Mesothelial cell of epicardium (in vitro differentiated cells): ENCODE results near the gene STAP2. TPM values are rescaled to one million over a fixed set of nuclear protein-coding genes. Genes with fewer than 3 reads are reported as not detected.
"Not testable (repeated sequence)": the region's sequence is repeated elsewhere in the genome, so short reads cannot be mapped to it uniquely, and the experiment has no call there.

ENCODE experiments used
- DNase-seq, 2 experiments: peaks; one replicate each; pipeline ENCODE4 v3.0.0; 2021; ENCODE audit warnings: low spot score in 2 of 2; ENCODE audit not compliant: unreplicated experiment in 2 of 2
- H3K27ac Mint-ChIP-seq: 2 replicates; pipeline ENCODE4 v1.8.0; 2021; ENCODE audit warnings: mixed read lengths
- H3K27me3 Mint-ChIP-seq: 2 replicates; pipeline ENCODE4 v1.8.0; 2021; ENCODE audit warnings: low read depth, mixed read lengths
- H3K36me3 Mint-ChIP-seq: 2 replicates; pipeline ENCODE4 v1.8.0; 2021; ENCODE audit warnings: mixed read lengths
- H3K4me1 Mint-ChIP-seq: 2 replicates; pipeline ENCODE4 v1.8.0; 2021; ENCODE audit warnings: mixed read lengths
- H3K4me3 Mint-ChIP-seq: 2 replicates; pipeline ENCODE4 v1.8.0; 2021; ENCODE audit warnings: mild to moderate bottlenecking, moderate library complexity, mixed read lengths
- H3K9me3 Mint-ChIP-seq: 2 replicates; pipeline ENCODE4 v1.8.0; 2021; ENCODE audit warnings: mixed read lengths
- CTCF ChIP-seq: fragments of 200-600 bp; sonication (generic); IDR thresholded peaks from one replicate; pipeline ENCODE4 v1.5.0; 2021; ENCODE audit warnings: antibody characterized with exemption; ENCODE audit not compliant: unreplicated experiment
- total RNA-seq: library from RNA; stranded (reverse); gene quantifications from 3 replicates; pipeline ENCODE4 v1.2.1, GENCODE V29; 2021

Gene STAP2
- total RNA-seq, 1 donor from 2014 or later: 74.0 TPM

GRCh38 chr19:4342314-4342614 is 3.6 kb upstream of the STAP2 start:
- no peak for TF ChIP-seq CTCF
- Mint-ChIP-seq H3K27ac (peak overlapping the region; percentile 99), H3K36me3 (peaks cover 6% of the 10 kb centered on the region), H3K4me3 (peak overlapping the region; percentile 86), H3K9me3 (no peaks in the 10 kb centered on the region), H3K27me3 (peaks cover 2% of the 10 kb centered on the region), H3K4me1 (peaks cover 22% of the 10 kb centered on the region)
- DNase-seq: no peak

DNA sequence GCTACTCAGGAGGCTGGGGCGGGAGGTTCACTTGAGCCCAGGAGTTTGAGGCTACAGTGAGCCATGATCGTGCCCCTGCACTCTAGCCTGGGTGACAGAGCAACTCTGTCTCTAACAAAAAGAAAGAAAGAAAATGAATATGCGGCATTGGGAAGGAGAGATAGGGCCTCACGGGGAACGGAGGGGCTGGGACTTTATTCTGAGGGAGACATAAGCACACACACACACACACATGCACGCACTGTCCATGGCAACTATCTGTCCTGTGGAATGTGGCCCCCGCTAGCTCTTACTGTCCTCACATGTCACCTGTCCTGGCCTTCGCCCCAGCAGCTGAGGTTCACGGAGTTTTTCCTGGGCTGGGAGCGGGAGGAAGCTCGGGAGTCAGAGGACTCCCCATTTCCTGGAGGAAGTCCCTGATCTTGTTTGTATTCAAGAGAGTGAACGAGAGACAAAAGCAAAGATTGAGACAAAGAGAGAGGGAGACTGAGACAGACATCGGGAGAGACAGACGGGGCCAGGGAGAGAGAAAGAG is 654 bp downstream of the STAP2 start:
- peak overlapping the region; percentile 98 for H3K27ac Mint-ChIP-seq
- no peak for TF ChIP-seq CTCF
- peak overlapping the region; percentile 83 for H3K4me3 Mint-ChIP-seq
- peaks cover 2% of the 10 kb centered on the region for H3K27me3 Mint-ChIP-seq
- H3K9me3 Mint-ChIP-seq: no peaks in the 10 kb centered on the region
- DNase-seq: no peak
- H3K4me1 Mint-ChIP-seq: peaks cover 20% of the 10 kb centered on the region
- H3K36me3 Mint-ChIP-seq: peaks cover 12% of the 10 kb centered on the region

DNA sequence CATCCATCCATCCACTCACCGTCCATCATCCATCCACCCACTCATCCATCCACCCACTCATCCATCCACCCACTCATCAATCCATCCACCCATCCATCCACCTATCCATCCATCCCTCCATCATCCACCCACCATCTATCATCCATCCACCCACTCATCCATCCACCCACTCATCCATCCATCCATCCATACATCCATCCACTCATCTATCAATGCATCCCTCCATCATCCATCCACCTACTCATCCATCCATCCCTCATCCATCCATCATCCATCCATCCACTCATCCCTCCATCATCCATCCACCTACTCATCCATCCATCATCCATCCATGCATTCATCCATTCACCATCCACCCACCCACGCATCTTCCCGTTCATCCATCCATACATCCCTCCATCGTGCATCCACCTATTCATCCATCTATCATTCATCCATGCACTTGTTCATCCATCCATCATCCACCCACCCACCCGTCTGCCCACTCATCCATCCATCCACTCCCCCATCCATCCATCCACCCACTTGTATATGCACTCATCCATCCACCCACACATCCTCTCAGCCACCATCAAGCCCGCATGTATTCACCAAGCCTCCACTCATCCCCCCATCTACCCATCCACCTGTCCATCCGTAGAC is 3.6 kb downstream of the STAP2 start:
- H3K4me1 Mint-ChIP-seq: peaks cover 14% of the 10 kb centered on the region
- DNase-seq: no peak
- no peak for TF ChIP-seq CTCF
- peaks cover 14% of the 10 kb centered on the region for H3K36me3 Mint-ChIP-seq
- H3K27ac Mint-ChIP-seq: no peak overlapping the region
- no peak overlapping the region for H3K4me3 Mint-ChIP-seq
- no peaks in the 10 kb centered on the region for H3K27me3 Mint-ChIP-seq
- H3K9me3 Mint-ChIP-seq: no peaks in the 10 kb centered on the region

DNA sequence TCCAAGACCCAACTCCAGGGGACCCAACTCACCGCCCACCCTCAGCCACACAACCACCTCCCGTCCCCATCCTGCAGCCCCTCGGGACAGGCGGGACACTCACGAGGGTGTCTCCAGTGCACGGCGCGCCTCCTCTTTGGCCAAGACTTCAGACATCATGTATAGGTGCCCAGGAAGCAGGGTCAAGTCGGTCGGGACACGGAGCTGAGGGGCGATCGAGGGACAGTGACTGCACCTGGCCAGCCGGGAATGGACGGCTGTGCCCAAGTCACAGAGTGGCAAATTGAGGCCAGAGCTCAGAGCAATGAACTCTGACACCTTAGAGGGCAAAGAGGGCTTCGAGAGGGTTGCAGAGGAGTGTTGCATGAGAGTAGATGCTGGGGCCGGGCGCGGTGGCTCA is 8.8 kb downstream of the STAP2 start:
- Mint-ChIP-seq H3K36me3 (peaks cover 11% of the 10 kb centered on the region), H3K27ac (no peak overlapping the region), H3K4me3 (no peak overlapping the region), H3K4me1 (peaks cover 18% of the 10 kb centered on the region), H3K27me3 (peaks cover 8% of the 10 kb centered on the region), H3K9me3 (no peaks in the 10 kb centered on the region)
- no peak for TF ChIP-seq CTCF
- DNase-seq: no peak

GRCh38 chr19:4328991-4329681 is 9.5 kb downstream of the STAP2 start:
- not testable (repeated sequence) for H3K9me3 Mint-ChIP-seq, H3K36me3 Mint-ChIP-seq, H3K27me3 Mint-ChIP-seq, DNase-seq
- Mint-ChIP-seq H3K27ac (peak overlapping the region; percentile 85), H3K4me1 (peaks cover 18% of the 10 kb centered on the region), H3K4me3 (peak overlapping the region; percentile 70)

- peak; percentile 96 to 98 for DNase-seq
- H3K27ac Mint-ChIP-seq: peak overlapping the region; percentile 85
- no peak for TF ChIP-seq CTCF
- peaks cover 9% of the 10 kb centered on the region for H3K36me3 Mint-ChIP-seq
- peaks cover 18% of the 10 kb centered on the region for H3K4me1 Mint-ChIP-seq
- H3K27me3 Mint-ChIP-seq: peaks cover 8% of the 10 kb centered on the region
- H3K9me3 Mint-ChIP-seq: no peaks in the 10 kb centered on the region
- peak overlapping the region; percentile 70 for H3K4me3 Mint-ChIP-seq
Observed at GRCh38 chr19:4328243-4328990, 10.2 kb downstream of the STAP2 start.
